Small intestine (tissue), 7 donors: ENCODE measurements around the gene CIBAR2. TPM values are rescaled to one million over a fixed set of nuclear protein-coding genes. Genes with fewer than 3 reads are reported as not detected.

ENCODE experiments used
- DNase-seq, 2 donors: peaks; one replicate each; pipeline versions ENCODE4 v3.0.0 to v3.0.0-alpha.2; 2013
- FAIRE-seq: peaks from 2 replicates; lab custom pipeline; 2012; peaks lifted over from hg19 to GRCh38; lab: Jason Lieb, UNC
- H3K27ac ChIP-seq, 3 donors: one replicate each; pipeline ENCODE4 v1.5.1; 2013; ENCODE audit warnings: low read length in 2 of 3, mild to moderate bottlenecking in 2 of 3, control low read depth in 1 of 3, inconsistent platforms in 1 of 3, low read depth in 1 of 3, moderate library complexity in 1 of 3
- H3K27me3 ChIP-seq, 3 donors: one replicate each; pipeline ENCODE4 v1.6.1; 2013; ENCODE audit warnings: low read length in 3 of 3, inconsistent platforms in 1 of 3; ENCODE audit not compliant: control insufficient read depth in 3 of 3, insufficient read depth in 3 of 3
- H3K36me3 ChIP-seq, 3 donors: one replicate each; pipeline ENCODE4 v1.6.1; 2013; ENCODE audit warnings: low read length in 3 of 3, inconsistent platforms in 1 of 3, low read depth in 1 of 3, mild to moderate bottlenecking in 1 of 3, moderate library complexity in 1 of 3; ENCODE audit not compliant: control insufficient read depth in 3 of 3, insufficient read depth in 2 of 3
- H3K4me1 ChIP-seq, 3 donors: one replicate each; pipeline ENCODE4 v1.6.1; 2013; ENCODE audit warnings: low read length in 2 of 3, inconsistent platforms in 1 of 3, low read depth in 1 of 3, mild to moderate bottlenecking in 1 of 3, moderate library complexity in 1 of 3; ENCODE audit not compliant: control insufficient read depth in 3 of 3, insufficient read depth in 2 of 3
- H3K4me3 ChIP-seq, 3 donors: one replicate each; pipeline ENCODE4 v1.5.1; 2013; ENCODE audit warnings: low read length in 3 of 3, control low read depth in 1 of 3, inconsistent platforms in 1 of 3, low read depth in 1 of 3, mild to moderate bottlenecking in 1 of 3, moderate library complexity in 1 of 3
- H3K9me3 ChIP-seq, 2 donors: one replicate each; pipeline ENCODE4 v1.6.1; 2013; ENCODE audit warnings: low read depth in 1 of 2, low read length in 1 of 2; ENCODE audit not compliant: control insufficient read depth in 2 of 2, insufficient read depth in 1 of 2
- WGBS, 3 donors: extraction: QIAGEN DNeasy Blood & Tissue Kit; methylation state at CpG; one replicate each; pipeline ENCODE4 v1.1.7; 2013; 5-methylcytosine and 5-hydroxymethylcytosine counted together
- polyA plus RNA-seq, 4 donors: library from polyadenylated mRNA; stranded (reverse) in 3 of 4; unstranded in 1 of 4; fragments of 200-250 nt in 3 of 4; fragments of 120-200 nt in 1 of 4; gene quantifications; one replicate each; pipeline versions ENCODE4 v1.2.1 to v1.2.3, GENCODE V29; 2013
- donor health status: healthy with polysubstance abuse.
- donor health status: control.
- donor health status: control.
- donor health status: Bipolar disorder and iron deficiency.
- donor health status: healthy.

The CIBAR2 gene
- polyA plus RNA-seq, 4 donors: 0.04 to 3.0 (median 0.19) TPM; not detected in 1

- 78 to 86% (median 83%) methylated on average over 16 of the region's 16 CpGs for WGBS, 3 donors
- Histone ChIP-seq H3K9me3 (no peaks in the 10 kb centered on the region), H3K27me3 (no peaks in the 10 kb centered on the region), H3K4me1 (peaks cover 0 to 15% (median 0%) of the 10 kb centered on the region in 3 donors), H3K36me3 (peaks cover 0 to 40% (median 0%) of the 10 kb centered on the region in 3 donors), H3K27ac (no peak overlapping the region), H3K4me3 (no peak overlapping the region)
- no peak for DNase-seq
- FAIRE-seq: no peak
Measured at GRCh38 chr16:85084841-85085510, 27.3 kb downstream of the CIBAR2 start.

DNA sequence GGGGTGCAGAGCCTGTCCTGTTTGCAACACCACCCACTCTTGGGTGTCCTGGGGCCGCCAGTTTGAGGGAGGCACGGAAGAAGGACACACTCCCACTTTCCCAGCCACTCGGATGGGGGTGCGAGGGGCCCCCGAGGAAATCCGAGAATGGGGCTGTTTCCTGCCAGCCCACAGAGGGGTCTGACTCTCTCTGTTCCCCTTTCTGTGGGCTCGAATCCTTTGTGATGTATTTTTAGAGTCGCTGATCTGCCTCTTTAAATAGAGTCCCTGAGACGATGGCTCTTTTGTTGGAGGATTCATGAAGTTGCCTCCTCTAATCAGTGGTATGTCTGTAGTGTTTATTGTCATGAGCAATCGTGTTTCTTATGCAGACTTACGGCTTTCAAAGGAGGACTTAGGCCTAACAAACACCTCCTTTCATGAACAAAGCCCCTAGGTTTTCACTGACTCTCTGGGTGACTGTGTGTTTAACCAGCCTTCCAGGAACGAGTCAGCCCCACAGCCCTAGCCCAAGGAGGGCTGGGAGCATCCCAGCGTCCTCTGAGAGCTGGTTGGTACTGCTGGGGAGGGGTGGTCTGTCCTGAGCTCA is 29.1 kb downstream of the CIBAR2 start:
- no peaks in the 10 kb centered on the region for H3K9me3 ChIP-seq
- FAIRE-seq (no peak), DNase-seq (no peak)
- no peaks in the 10 kb centered on the region for H3K27me3 ChIP-seq
- peaks cover 0 to 37% (median 2%) of the 10 kb centered on the region in 3 donors for H3K36me3 ChIP-seq
- WGBS, 3 donors: 59 to 71% (median 62%) methylated on average over 13 of the region's 13 CpGs
- no peak overlapping the region for H3K27ac ChIP-seq
- H3K4me1 ChIP-seq: peaks cover 0 to 15% (median 0%) of the 10 kb centered on the region in 3 donors
- H3K4me3 ChIP-seq: no peak overlapping the region

- no peak overlapping the region for H3K4me3 ChIP-seq
- WGBS, 3 donors: 44 to 68% (median 59%) methylated on average over 32 to 33 of the region's 33 CpGs
- H3K4me1 ChIP-seq: peaks cover 0 to 14% (median 0%) of the 10 kb centered on the region in 3 donors
- no peaks in the 10 kb centered on the region for H3K9me3 ChIP-seq
- no peaks in the 10 kb centered on the region for H3K27me3 ChIP-seq
- no peak overlapping the region for H3K27ac ChIP-seq
- DNase-seq (peak; percentile 15 to 42), FAIRE-seq (no peak)
- peaks cover 0 to 38% (median 5%) of the 10 kb centered on the region in 3 donors for H3K36me3 ChIP-seq
Measured at GRCh38 chr16:85082173-85083050, 29.9 kb downstream of the CIBAR2 start.

- H3K36me3 ChIP-seq: peaks cover 0 to 45% (median 5%) of the 10 kb centered on the region in 3 donors
- no peak overlapping the region for H3K27ac ChIP-seq
- DNase-seq: no peak
- H3K9me3 ChIP-seq: no peaks in the 10 kb centered on the region
- 89 to 95% (median 91%) methylated on average over 14 to 15 of the region's 15 CpGs for WGBS, 3 donors
- FAIRE-seq: no peak
- H3K27me3 ChIP-seq: no peaks in the 10 kb centered on the region
- peaks cover 0 to 8% (median 0%) of the 10 kb centered on the region in 3 donors for H3K4me1 ChIP-seq
- H3K4me3 ChIP-seq: no peak overlapping the region
Measured at GRCh38 chr16:85081765-85082164, 30.5 kb downstream of the CIBAR2 start.

DNA sequence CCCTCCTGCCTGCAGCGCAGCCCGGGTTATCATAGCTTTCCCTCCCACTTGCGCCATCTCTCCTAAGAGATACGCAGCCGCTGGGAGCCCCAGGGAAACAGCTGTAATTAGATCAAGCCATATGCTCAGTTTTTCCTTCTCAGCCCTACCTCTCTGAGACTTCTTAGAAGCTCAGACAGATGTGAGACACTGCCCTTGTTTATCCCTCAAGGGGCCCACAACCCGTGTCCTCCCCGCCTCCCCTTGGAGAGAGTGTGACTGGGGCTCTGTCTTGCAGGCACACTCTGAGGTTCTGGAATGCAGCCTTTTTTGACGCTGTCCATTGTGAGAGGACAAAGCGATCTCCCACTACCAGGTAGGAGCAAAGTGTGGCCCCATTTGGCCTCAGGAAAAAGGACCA is 31.2 kb downstream of the CIBAR2 start:
- Histone ChIP-seq H3K9me3 (no peaks in the 10 kb centered on the region), H3K27ac (no peak overlapping the region), H3K27me3 (no peaks in the 10 kb centered on the region), H3K36me3 (peaks cover 0 to 52% (median 5%) of the 10 kb centered on the region in 3 donors), H3K4me3 (no peak overlapping the region), H3K4me1 (peaks cover 0 to 5% (median 0%) of the 10 kb centered on the region in 3 donors)
- FAIRE-seq (no peak), DNase-seq (no peak)
- WGBS, 3 donors: 86 to 93% (median 87%) methylated on average over 9 of the region's 9 CpGs

GRCh38 chr16:85079785-85080570 is 32.3 kb downstream of the CIBAR2 start:
- WGBS, 3 donors: 79 to 84% (median 81%) methylated on average over 22 of the region's 22 CpGs
- DNase-seq: no peak
- Histone ChIP-seq H3K4me3 (no peak overlapping the region), H3K27me3 (no peaks in the 10 kb centered on the region), H3K36me3 (peaks cover 0 to 57% (median 5%) of the 10 kb centered on the region in 3 donors), H3K4me1 (peaks cover 0 to 5% (median 0%) of the 10 kb centered on the region in 3 donors), H3K9me3 (no peaks in the 10 kb centered on the region), H3K27ac (no peak overlapping the region)
- FAIRE-seq: no peak

DNA sequence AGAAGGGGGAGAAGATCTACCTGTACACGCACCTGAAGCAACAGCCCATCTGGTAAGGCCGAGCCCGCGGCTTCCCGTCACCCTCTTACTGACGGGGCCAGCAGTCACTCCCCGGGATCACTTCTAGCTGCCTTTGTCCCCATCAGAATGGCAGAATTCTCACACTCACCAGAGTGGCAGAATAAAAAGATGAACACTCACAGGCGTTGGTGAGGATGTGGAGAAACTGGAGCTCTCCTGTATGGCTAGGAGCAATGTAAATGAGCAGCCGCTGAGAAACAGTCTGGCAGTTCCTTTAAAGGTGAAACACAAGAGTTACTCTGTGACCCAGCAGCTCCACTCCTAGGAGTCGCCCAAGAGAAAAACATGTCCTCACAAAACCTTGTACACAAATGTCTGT is 33.3 kb downstream of the CIBAR2 start:
- 96 to 98% (median 97%) methylated on average over 10 of the region's 10 CpGs for WGBS, 3 donors
- Histone ChIP-seq H3K27me3 (no peaks in the 10 kb centered on the region), H3K36me3 (peaks cover 0 to 53% (median 5%) of the 10 kb centered on the region in 3 donors), H3K4me1 (peaks cover 0 to 5% (median 0%) of the 10 kb centered on the region in 3 donors), H3K27ac (no peak overlapping the region), H3K4me3 (no peak overlapping the region), H3K9me3 (no peaks in the 10 kb centered on the region)
- no peak for DNase-seq
- no peak for FAIRE-seq
